AG09309 (cell line): ENCODE measurements around the gene KLHDC4.

Experiments used
- DNase-seq: peaks from one replicate; pipeline ENCODE4 v3.0.0-alpha.2; 2010; ENCODE audit warnings: low read depth
- H3K4me3 ChIP-seq: 2 replicates; pipeline ENCODE4 v1.5.1; 2011; ENCODE audit warnings: mild to moderate bottlenecking, low read depth, low read length, moderate library complexity; ENCODE audit not compliant: control insufficient read depth
- CTCF ChIP-seq: IDR thresholded peaks from 2 replicates; pipeline ENCODE4 v1.5.1; 2011; ENCODE audit warnings: mild to moderate bottlenecking, low read depth, low read length, inconsistent platforms; ENCODE audit not compliant: insufficient read depth, control insufficient read depth; ENCODE audit errors: missing control alignments

Gene KLHDC4

DNA sequence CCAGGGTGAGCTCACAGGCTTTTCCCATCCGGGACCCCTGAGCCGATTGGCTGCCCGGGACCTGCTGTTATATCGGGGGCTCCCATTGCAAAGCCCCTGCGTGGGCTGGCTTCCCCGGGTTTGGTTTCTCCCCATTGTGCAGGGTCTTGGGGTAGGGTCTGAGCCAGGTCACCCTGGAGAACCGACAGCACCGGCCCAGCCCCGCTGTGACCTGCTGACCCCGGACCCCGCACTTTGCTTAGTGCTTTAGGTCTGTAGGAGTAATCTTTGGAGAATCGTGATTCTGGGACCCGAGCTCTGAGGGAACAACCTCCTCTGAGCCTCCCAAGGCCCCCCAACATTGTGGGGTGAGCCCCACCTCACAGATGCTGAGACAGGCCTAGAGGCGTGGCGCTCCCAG, 100.6 kb downstream of the KLHDC4 start:
- no peak for DNase-seq
- no peak for TF ChIP-seq CTCF
- no peak overlapping the region for H3K4me3 ChIP-seq

GRCh38 chr16:87664792-87665191, 101.0 kb downstream of the KLHDC4 start:
- H3K4me3 ChIP-seq, result no peak overlapping the region
- TF ChIP-seq CTCF, result no peak
- DNase-seq, result no peak

- H3K4me3 ChIP-seq, result no peak overlapping the region
- no peak for DNase-seq
- no peak for TF ChIP-seq CTCF
Observed at GRCh38 chr16:87662254-87663204, 103.3 kb downstream of the KLHDC4 start.

DNA sequence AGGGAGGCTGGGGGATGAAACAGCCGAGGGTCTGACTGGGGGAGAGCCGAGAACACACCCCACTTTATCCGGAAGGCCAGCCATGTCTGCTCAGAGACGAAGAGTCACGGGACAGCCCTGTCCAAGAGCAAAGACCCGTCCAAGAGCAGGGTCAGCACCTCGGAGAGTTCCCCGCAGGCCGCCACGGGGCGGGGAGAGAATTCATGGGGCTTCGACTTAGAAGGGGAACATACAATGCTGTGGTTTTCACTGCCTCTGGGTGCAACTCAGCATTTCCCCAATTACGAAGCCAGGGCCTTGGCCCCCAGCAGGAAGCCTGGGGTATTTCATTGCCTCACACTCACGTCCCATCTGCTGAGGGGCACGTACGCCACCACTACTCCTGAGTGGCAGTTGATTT, 104.2 kb downstream of the KLHDC4 start:
- no peak overlapping the region for H3K4me3 ChIP-seq
- TF ChIP-seq CTCF, result no peak
- no peak for DNase-seq

- DNase-seq, result no peak
- H3K4me3 ChIP-seq, result no peak overlapping the region
- no peak for TF ChIP-seq CTCF
Observed at GRCh38 chr16:87658564-87659225, 107.1 kb downstream of the KLHDC4 start.
